GM12892 (cell line): ENCODE measurements around the gene ACKR2.

Experiments used
- POLR2A ChIP-seq: IDR thresholded peaks from 2 replicates; pipeline ENCODE4 v1.6.1; 2011; ENCODE audit warnings: low read depth, low read length, control low read depth
- POLR2AphosphoS5 ChIP-seq: IDR thresholded peaks from 2 replicates; pipeline ENCODE4 v1.6.1; 2011; ENCODE audit warnings: low read depth, low read length, control low read depth

- TF ChIP-seq POLR2AphosphoS5 (no peak), POLR2A (no peak)
These were observed 38.5 kb downstream of the ACKR2 start for GRCh38 chr3:42847731-42848130.
